ENCODE data around the gene CDKN3.
"Not testable (repeated sequence)": the region's sequence is repeated elsewhere in the genome, so short reads cannot be mapped to it uniquely, and the experiment has no call there.

The CDKN3 gene

DNA sequence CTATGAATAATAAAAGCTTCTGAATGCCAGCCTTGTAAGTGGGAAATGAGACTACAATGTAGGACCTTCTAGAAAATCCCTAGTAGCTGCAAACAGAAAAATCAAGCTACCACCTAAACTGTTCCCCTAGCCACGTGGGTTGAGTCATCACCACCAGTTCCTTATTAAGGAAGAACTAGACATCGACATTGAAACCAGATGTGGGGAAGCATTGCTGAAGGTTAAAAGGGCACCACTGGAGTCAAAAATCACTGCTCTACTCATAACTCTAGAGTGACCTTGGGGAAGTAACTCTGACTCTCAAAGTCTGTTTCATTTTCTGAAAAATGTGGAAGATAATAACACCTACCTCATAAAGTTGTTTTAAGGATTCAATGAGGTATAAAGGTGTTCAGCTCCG lies 53.7 kb downstream of the CDKN3 start:
- no peak overlapping the region for H3K4me2 ChIP-seq (ENCODE audit: insufficient read depth, low read length)
- no peak overlapping the region for H2AFZ ChIP-seq (ENCODE audit: low read depth, low read length)
- H3K79me2 ChIP-seq (ENCODE audit: insufficient read depth, low read length) = no peaks in the 10 kb centered on the region
- H3K9ac ChIP-seq (ENCODE audit: low read depth, low read length) = no peak overlapping the region
- no peak overlapping the region for H3K27ac ChIP-seq (ENCODE audit: low read length)
- H3K4me1 ChIP-seq (ENCODE audit: insufficient read depth, low read length) = no peaks in the 10 kb centered on the region
- peaks cover 8% of the 10 kb centered on the region for H3K27me3 ChIP-seq (ENCODE audit: insufficient read depth, low read length, poor library complexity)
- no peak overlapping the region for H3K4me3 ChIP-seq (ENCODE audit: low read depth in 1 of 2, low read length in 2 of 2)
- no peaks in the 10 kb centered on the region for H4K20me1 ChIP-seq (ENCODE audit: insufficient read depth, low read length)
- no peaks in the 10 kb centered on the region for H3K36me3 ChIP-seq (ENCODE audit: insufficient read depth, low read length)
- no peak for ATAC-seq (ENCODE audit: insufficient read depth, low read depth)
- no peak for DNase-seq
- TF ChIP-seq, protein P1, sequence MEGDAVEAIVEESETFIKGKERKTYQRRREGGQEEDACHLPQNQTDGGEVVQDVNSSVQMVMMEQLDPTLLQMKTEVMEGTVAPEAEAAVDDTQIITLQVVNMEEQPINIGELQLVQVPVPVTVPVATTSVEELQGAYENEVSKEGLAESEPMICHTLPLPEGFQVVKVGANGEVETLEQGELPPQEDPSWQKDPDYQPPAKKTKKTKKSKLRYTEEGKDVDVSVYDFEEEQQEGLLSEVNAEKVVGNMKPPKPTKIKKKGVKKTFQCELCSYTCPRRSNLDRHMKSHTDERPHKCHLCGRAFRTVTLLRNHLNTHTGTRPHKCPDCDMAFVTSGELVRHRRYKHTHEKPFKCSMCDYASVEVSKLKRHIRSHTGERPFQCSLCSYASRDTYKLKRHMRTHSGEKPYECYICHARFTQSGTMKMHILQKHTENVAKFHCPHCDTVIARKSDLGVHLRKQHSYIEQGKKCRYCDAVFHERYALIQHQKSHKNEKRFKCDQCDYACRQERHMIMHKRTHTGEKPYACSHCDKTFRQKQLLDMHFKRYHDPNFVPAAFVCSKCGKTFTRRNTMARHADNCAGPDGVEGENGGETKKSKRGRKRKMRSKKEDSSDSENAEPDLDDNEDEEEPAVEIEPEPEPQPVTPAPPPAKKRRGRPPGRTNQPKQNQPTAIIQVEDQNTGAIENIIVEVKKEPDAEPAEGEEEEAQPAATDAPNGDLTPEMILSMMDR (IDR thresholded peaks at IDR 0.05; ENCODE audit: borderline replicate concordance, extremely low read depth, low read length, poor library complexity, severe bottlenecking) = no peak
- TF ChIP-seq EZH2 (IDR thresholded peaks at IDR 0.05; ENCODE audit: borderline replicate concordance, low read depth, low read length, severe bottlenecking) = no peak
- H3K9me3 ChIP-seq (ENCODE audit: insufficient read depth, low read length, severe bottlenecking) = no peaks in the 10 kb centered on the region

DNA sequence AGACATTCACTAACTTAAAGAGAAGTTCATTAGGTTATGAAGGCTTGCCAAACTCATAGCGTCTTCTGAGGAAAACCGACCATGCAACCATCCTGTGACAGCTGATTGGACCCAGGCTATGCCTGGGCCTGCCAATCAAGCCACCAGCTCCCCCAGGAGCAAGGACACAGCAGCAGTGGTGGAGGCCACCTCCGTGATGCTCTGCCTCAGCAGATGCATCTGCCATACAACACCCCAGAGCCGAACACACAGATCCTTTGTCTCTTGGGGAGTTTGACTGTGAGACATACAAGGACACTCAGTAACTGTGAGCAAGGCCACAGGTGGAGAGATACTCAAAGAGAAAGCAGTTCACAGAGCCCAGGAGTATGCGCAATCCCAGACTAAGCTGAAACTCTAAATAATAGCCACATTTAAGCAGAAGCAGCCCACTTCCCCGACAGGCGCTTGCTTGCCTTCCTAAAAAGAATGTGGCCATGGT lies 54.4 kb downstream of the CDKN3 start:
- H2AFZ ChIP-seq (ENCODE audit: low read depth, low read length) = no peak overlapping the region
- no peak overlapping the region for H3K4me3 ChIP-seq (ENCODE audit: low read depth in 1 of 2, low read length in 2 of 2)
- H3K4me2 ChIP-seq (ENCODE audit: insufficient read depth, low read length) = no peak overlapping the region
- no peak overlapping the region for H3K27ac ChIP-seq (ENCODE audit: low read length)
- H3K9me3 ChIP-seq (ENCODE audit: insufficient read depth, low read length, severe bottlenecking) = no peaks in the 10 kb centered on the region
- ATAC-seq (ENCODE audit: insufficient read depth, low read depth) (no peak), DNase-seq (no peak)
- no peaks in the 10 kb centered on the region for H3K4me1 ChIP-seq (ENCODE audit: insufficient read depth, low read length)
- peaks cover 8% of the 10 kb centered on the region for H3K27me3 ChIP-seq (ENCODE audit: insufficient read depth, low read length, poor library complexity)
- TF ChIP-seq EZH2 (IDR thresholded peaks at IDR 0.05; ENCODE audit: borderline replicate concordance, low read depth, low read length, severe bottlenecking) = no peak
- TF ChIP-seq, protein P1 (IDR thresholded peaks at IDR 0.05; ENCODE audit: borderline replicate concordance, extremely low read depth, low read length, poor library complexity, severe bottlenecking) = no peak
- H3K9ac ChIP-seq (ENCODE audit: low read depth, low read length) = no peak overlapping the region
- H4K20me1 ChIP-seq (ENCODE audit: insufficient read depth, low read length) = no peaks in the 10 kb centered on the region
- H3K79me2 ChIP-seq (ENCODE audit: insufficient read depth, low read length) = no peaks in the 10 kb centered on the region
- H3K36me3 ChIP-seq (ENCODE audit: insufficient read depth, low read length) = no peaks in the 10 kb centered on the region

DNA sequence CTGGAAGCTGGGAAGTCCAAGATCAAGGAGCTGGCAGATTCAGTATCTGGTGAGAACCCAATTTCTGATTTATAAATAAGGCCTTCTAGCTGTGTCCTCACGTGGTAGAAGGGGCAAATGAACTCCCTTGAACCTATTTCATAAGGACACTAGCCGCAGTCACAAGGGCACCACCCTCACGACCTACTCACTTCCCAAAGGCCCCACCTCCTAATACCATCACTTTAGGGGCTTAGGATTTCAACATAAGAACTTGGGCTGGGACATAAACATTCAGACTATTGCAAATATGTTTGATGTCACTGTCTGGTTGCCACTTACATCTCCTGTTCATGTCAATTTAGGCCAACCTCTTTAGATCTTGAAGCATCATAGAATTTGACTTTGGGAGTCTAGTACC lies 55.2 kb downstream of the CDKN3 start:
- no peak for ATAC-seq (ENCODE audit: insufficient read depth, low read depth)
- TF ChIP-seq, protein P1 (IDR thresholded peaks at IDR 0.05; ENCODE audit: borderline replicate concordance, extremely low read depth, low read length, poor library complexity, severe bottlenecking) = no peak
- Histone ChIP-seq H2AFZ (ENCODE audit: low read depth, low read length) (no peak overlapping the region), H3K4me3 (ENCODE audit: low read depth in 1 of 2, low read length in 2 of 2) (no peak overlapping the region), H4K20me1 (ENCODE audit: insufficient read depth, low read length) (no peaks in the 10 kb centered on the region), H3K27ac (ENCODE audit: low read length) (no peak overlapping the region), H3K4me1 (ENCODE audit: insufficient read depth, low read length) (no peaks in the 10 kb centered on the region), H3K4me2 (ENCODE audit: insufficient read depth, low read length) (no peak overlapping the region), H3K79me2 (ENCODE audit: insufficient read depth, low read length) (no peaks in the 10 kb centered on the region), H3K36me3 (ENCODE audit: insufficient read depth, low read length) (no peaks in the 10 kb centered on the region), H3K9me3 (ENCODE audit: insufficient read depth, low read length, severe bottlenecking) (no peaks in the 10 kb centered on the region), H3K9ac (ENCODE audit: low read depth, low read length) (no peak overlapping the region), H3K27me3 (ENCODE audit: insufficient read depth, low read length, poor library complexity) (peaks cover 3% of the 10 kb centered on the region)
- no peak for DNase-seq

DNA sequence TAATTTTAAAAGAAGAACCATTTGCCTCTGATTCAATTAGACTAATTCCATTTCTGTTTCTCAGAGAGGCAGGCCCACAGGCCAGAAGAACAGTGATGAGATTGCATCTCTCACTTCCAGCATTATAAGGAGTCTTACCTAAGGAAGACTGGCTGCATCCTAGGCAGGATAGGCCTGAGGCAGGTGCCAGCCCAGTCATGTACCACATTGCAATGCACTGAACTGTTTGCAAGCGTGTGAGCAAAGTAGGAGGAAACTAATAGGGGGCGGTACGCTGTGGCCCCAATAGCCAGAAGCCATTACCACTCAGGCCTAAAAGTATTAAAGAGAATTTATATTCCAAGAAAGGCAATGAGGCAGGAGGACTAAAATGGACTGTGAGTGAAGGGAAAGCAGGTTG lies 56.4 kb downstream of the CDKN3 start:
- H3K4me3 ChIP-seq (ENCODE audit: low read depth in 1 of 2, low read length in 2 of 2) = no peak overlapping the region
- H3K4me2 ChIP-seq (ENCODE audit: insufficient read depth, low read length) = no peak overlapping the region
- no peak for TF ChIP-seq EZH2 (IDR thresholded peaks at IDR 0.05; ENCODE audit: borderline replicate concordance, low read depth, low read length, severe bottlenecking)
- TF ChIP-seq, protein P1 (IDR thresholded peaks at IDR 0.05; ENCODE audit: borderline replicate concordance, extremely low read depth, low read length, poor library complexity, severe bottlenecking) = no peak
- H3K9me3 ChIP-seq (ENCODE audit: insufficient read depth, low read length, severe bottlenecking) = no peaks in the 10 kb centered on the region
- no peak overlapping the region for H3K9ac ChIP-seq (ENCODE audit: low read depth, low read length)
- no peak overlapping the region for H3K27ac ChIP-seq (ENCODE audit: low read length)
- no peaks in the 10 kb centered on the region for H3K4me1 ChIP-seq (ENCODE audit: insufficient read depth, low read length)
- H4K20me1 ChIP-seq (ENCODE audit: insufficient read depth, low read length) = no peaks in the 10 kb centered on the region
- H3K79me2 ChIP-seq (ENCODE audit: insufficient read depth, low read length) = no peaks in the 10 kb centered on the region
- H2AFZ ChIP-seq (ENCODE audit: low read depth, low read length) = no peak overlapping the region
- DNase-seq (no peak), ATAC-seq (ENCODE audit: insufficient read depth, low read depth) (no peak)
- no peaks in the 10 kb centered on the region for H3K36me3 ChIP-seq (ENCODE audit: insufficient read depth, low read length)
- H3K27me3 ChIP-seq (ENCODE audit: insufficient read depth, low read length, poor library complexity) = peaks cover 3% of the 10 kb centered on the region

DNA sequence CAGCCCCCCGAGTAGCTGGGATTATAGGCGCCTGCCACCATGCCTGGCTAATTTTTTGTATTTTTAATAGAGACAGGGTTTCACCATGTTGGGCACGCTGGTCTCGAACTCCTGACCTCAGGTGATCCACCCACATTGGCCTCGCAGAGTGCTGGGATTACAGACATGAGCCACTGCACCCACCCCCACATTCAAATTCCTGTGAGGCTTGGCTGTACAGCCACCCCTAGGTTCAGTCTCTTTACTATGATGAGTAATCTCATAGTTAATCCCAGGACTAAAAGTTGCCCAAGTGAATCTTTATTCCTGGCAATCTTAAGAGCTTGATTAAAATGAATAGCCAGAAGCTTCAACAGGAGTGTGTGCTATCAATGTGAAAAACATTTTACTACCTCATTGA lies 57.2 kb downstream of the CDKN3 start:
- not testable (repeated sequence) for H2AFZ ChIP-seq (ENCODE audit: low read depth, low read length); DNase-seq; H3K27ac ChIP-seq (ENCODE audit: low read length); H4K20me1 ChIP-seq (ENCODE audit: insufficient read depth, low read length); ATAC-seq (ENCODE audit: insufficient read depth, low read depth); H3K9ac ChIP-seq (ENCODE audit: low read depth, low read length); H3K4me3 ChIP-seq (ENCODE audit: low read depth in 1 of 2, low read length in 2 of 2); H3K9me3 ChIP-seq (ENCODE audit: insufficient read depth, low read length, severe bottlenecking); H3K36me3 ChIP-seq (ENCODE audit: insufficient read depth, low read length); H3K79me2 ChIP-seq (ENCODE audit: insufficient read depth, low read length); H3K27me3 ChIP-seq (ENCODE audit: insufficient read depth, low read length, poor library complexity); H3K4me2 ChIP-seq (ENCODE audit: insufficient read depth, low read length); H3K4me1 ChIP-seq (ENCODE audit: insufficient read depth, low read length)

All from DND-41 (cell line).